HG02588 (cell line): Measurements from ENCODE around the gene RNF227.

Source experiments
- ATAC-seq: cut with Tn5 transposase; IDR thresholded peaks from one replicate; pipeline ENCODE4 v1.9.1; 2021; ENCODE audit warnings: mild to moderate bottlenecking, moderate library complexity; ENCODE audit not compliant: unreplicated experiment

RNF227 gene

GRCh38 chr17:7889166-7889955 is 26.7 kb downstream of the RNF227 start:
- no peak for ATAC-seq

- no peak for ATAC-seq
Measured at GRCh38 chr17:7888184-7888920, 27.7 kb downstream of the RNF227 start, which contains the start of gene CHD3. CHD3 (plus strand) TSS chr17:7888789; CDS start chr17:7889001, 212 bp downstream.

GRCh38 chr17:7887482-7888183 is 28.5 kb downstream of the RNF227 start:
- peak; percentile 40 for ATAC-seq

GRCh38 chr17:7887038-7887481 is 29.0 kb downstream of the RNF227 start:
- ATAC-seq, result no peak

- ATAC-seq, result no peak
Measured at GRCh38 chr17:7886227-7887037, 29.7 kb downstream of the RNF227 start.

GRCh38 chr17:7885367-7886226 is 30.5 kb downstream of the RNF227 start:
- ATAC-seq, result no peak

- no peak for ATAC-seq
Measured at GRCh38 chr17:7884581-7885366, 31.3 kb downstream of the RNF227 start.

GRCh38 chr17:7883781-7884386 is 32.2 kb downstream of the RNF227 start:
- ATAC-seq, result no peak

GRCh38 chr17:7882629-7883028 is 33.5 kb downstream of the RNF227 start:
- ATAC-seq, result no peak

- ATAC-seq, result no peak
Measured at GRCh38 chr17:7882068-7882467, 34.0 kb downstream of the RNF227 start.

- ATAC-seq, result no peak
Measured at GRCh38 chr17:7881276-7882054, 34.6 kb downstream of the RNF227 start.

- ATAC-seq, result no peak
Measured at GRCh38 chr17:7880076-7880868, 35.8 kb downstream of the RNF227 start.

GRCh38 chr17:7878234-7878633 is 37.9 kb downstream of the RNF227 start:
- no peak for ATAC-seq

GRCh38 chr17:7875804-7876370 is 40.2 kb downstream of the RNF227 start:
- no peak for ATAC-seq

- ATAC-seq, result no peak
Measured at GRCh38 chr17:7873051-7873450, 43.0 kb downstream of the RNF227 start.

- ATAC-seq, result no peak
Measured at GRCh38 chr17:7867881-7868329, 48.2 kb downstream of the RNF227 start.
